Measurements from ENCODE around the gene GAB4. TPM values are rescaled to one million over a fixed set of nuclear protein-coding genes. Genes with fewer than 3 reads are reported as not detected.
"Not testable (repeated sequence)": the region's sequence is repeated elsewhere in the genome, so short reads cannot be mapped to it uniquely, and the experiment has no call there.

The GAB4 gene
- total RNA-seq, 1 donor from 2014 or later = 0.07 TPM

DNA sequence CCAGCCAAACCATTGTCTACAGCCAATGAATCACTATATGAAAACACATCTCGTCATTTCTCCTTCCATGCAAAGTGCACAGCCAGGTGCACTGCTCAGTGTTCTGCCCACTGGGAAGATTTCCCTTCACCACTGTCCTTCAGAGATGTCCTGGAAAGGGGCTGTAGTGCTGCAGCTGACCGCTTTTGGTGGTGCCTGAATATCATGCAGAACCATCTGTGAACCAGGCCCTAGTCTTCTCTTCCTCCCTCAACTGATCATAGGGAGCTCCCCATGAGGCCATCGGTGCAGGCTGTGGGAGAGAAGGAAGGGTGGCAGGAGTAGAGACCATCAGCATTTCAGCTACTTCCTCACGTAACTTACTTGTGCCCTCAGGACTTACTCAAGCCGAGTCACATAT lies 70.2 kb downstream of the GAB4 start:
- Mint-ChIP-seq H3K36me3 (ENCODE audit: low read depth) (no peaks in the 10 kb centered on the region), H3K4me1 (ENCODE audit: low read depth) (no peaks in the 10 kb centered on the region), H3K4me3 (ENCODE audit: low read depth) (no peak overlapping the region), H3K27me3 (ENCODE audit: low read depth) (no peaks in the 10 kb centered on the region), H3K9me3 (no peaks in the 10 kb centered on the region), H3K27ac (no peak overlapping the region)
- no peak for DNase-seq (ENCODE audit: low spot score)
- intact Hi-C loops (cut with micrococcal nuclease) = no loop called here

DNA sequence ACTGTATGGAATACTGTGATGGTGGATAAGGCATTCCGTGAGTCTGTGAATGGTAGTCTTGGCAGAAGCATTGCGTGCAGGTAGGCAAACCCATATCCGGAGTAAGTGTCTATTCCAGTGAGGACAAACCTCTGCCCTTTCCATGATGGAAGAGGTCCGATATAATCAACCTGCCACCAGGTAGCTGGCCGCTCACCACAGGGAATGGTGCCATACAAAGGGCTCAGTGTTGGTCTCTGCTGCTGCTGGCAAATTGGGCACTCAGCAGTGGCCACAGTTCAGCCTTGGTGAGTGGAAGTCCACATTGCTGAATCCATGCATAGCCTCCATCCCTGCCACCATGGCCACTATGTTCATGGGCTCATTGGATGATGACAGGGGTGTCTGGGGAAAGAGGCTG lies 70.8 kb downstream of the GAB4 start:
- H3K27ac Mint-ChIP-seq; H3K27me3 Mint-ChIP-seq (ENCODE audit: low read depth); H3K4me3 Mint-ChIP-seq (ENCODE audit: low read depth); DNase-seq (ENCODE audit: low spot score); H3K9me3 Mint-ChIP-seq; intact Hi-C loops (cut with micrococcal nuclease); H3K36me3 Mint-ChIP-seq (ENCODE audit: low read depth); H3K4me1 Mint-ChIP-seq (ENCODE audit: low read depth): not testable (repeated sequence)

DNA sequence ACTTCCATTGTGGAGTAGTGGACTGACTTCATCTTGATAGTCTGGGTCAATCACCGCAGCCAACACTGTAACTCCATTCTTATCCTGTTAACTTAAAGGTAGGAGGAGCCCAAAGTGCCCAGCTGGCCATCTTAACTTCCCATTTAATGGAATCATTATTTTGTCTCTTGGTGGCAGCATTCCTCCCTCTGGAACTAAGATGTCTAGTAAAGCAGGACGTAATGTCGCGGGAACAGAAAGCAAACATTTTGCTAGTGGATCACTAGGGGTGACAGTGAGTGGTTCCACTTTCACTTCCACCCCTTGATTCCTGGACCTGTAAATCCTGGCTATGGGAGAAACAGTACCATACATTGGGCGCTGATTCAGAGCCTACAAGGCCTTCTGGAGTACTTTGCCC lies 71.4 kb downstream of the GAB4 start:
- Mint-ChIP-seq H3K4me1 (ENCODE audit: low read depth) (no peaks in the 10 kb centered on the region), H3K27me3 (ENCODE audit: low read depth) (no peaks in the 10 kb centered on the region), H3K4me3 (ENCODE audit: low read depth) (no peak overlapping the region), H3K9me3 (no peaks in the 10 kb centered on the region), H3K27ac (no peak overlapping the region), H3K36me3 (ENCODE audit: low read depth) (no peaks in the 10 kb centered on the region)
- intact Hi-C loops (cut with micrococcal nuclease) = no loop called here
- no peak for DNase-seq (ENCODE audit: low spot score)

DNA sequence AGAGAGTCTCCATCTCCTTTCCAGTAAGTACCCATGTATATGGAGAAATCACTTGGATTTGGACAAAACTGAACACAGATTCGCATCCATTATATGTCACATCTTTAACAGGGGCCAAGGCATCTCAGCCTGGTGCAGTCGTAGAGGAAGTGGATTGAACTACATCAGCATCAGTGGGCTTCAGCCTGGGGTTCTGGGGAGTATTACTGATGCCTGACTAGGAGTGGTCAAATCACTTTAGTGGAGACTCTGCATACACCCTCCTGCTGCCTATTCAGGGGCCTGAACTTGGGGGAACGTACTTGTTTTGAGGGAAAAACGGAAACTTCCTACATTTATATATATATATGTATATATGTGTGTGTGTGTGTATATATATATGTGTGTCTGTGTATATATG lies 72.8 kb downstream of the GAB4 start:
- Mint-ChIP-seq H3K27me3 (ENCODE audit: low read depth) (peaks cover 5% of the 10 kb centered on the region), H3K4me3 (ENCODE audit: low read depth) (no peak overlapping the region), H3K9me3 (no peaks in the 10 kb centered on the region), H3K4me1 (ENCODE audit: low read depth) (no peaks in the 10 kb centered on the region), H3K36me3 (ENCODE audit: low read depth) (no peaks in the 10 kb centered on the region), H3K27ac (no peak overlapping the region)
- intact Hi-C loops (cut with micrococcal nuclease) = no loop called here
- DNase-seq (ENCODE audit: low spot score) = no peak

DNA sequence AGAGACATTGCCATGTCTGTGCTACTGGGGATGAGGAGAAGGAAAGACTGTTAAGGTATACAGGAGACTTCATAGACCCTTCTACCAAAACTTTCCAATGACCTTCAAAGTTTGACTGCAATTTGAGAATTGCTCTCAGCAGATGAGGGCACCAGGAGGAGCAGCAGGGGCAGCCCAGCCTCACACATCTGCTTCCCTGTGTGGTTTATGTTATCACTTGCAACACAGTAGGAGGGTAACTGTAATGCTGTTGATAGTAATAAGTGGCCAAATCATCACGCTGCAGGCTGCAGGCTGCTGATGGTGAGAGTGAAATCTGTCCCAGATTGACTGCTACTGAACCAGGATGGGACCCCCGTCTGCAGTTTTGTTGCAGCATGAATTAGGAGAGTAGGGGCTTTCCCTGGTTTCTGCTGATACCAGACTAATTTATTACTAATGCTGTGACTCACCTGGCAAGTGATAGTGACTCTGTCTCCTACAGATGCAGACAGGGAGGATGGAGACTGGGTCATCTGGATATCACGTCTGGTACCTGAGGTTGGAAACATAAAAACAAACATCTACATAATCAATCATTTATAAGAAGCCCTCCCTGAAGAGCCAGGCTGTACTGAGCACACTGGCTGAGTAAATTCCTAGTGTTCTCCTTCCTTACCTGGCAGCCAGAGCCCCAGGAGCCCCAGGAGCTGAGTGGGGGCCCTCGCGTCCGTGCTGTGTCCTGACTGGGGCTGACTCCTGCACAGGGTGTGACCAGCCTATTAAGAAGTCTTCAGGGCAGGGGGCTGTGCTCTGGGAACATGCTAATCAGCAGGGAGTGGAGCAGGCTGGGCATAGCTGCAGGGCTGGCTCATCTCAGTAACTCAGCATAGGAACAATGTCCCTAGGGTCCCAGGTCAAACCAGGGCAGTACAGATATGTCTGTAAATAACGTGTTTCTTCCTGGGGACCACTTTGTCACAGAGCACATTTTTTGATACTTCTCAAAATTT lies 74.4 kb downstream of the GAB4 start:
- H3K9me3 Mint-ChIP-seq = no peaks in the 10 kb centered on the region
- H3K36me3 Mint-ChIP-seq (ENCODE audit: low read depth) = no peaks in the 10 kb centered on the region
- peaks cover under 1% of the 10 kb centered on the region for H3K4me1 Mint-ChIP-seq (ENCODE audit: low read depth)
- H3K4me3 Mint-ChIP-seq (ENCODE audit: low read depth) = no peak overlapping the region
- DNase-seq (ENCODE audit: low spot score) = no peak
- H3K27me3 Mint-ChIP-seq (ENCODE audit: low read depth) = peaks cover 5% of the 10 kb centered on the region
- no peak overlapping the region for H3K27ac Mint-ChIP-seq
- intact Hi-C loops (cut with micrococcal nuclease) = no loop called here

DNA sequence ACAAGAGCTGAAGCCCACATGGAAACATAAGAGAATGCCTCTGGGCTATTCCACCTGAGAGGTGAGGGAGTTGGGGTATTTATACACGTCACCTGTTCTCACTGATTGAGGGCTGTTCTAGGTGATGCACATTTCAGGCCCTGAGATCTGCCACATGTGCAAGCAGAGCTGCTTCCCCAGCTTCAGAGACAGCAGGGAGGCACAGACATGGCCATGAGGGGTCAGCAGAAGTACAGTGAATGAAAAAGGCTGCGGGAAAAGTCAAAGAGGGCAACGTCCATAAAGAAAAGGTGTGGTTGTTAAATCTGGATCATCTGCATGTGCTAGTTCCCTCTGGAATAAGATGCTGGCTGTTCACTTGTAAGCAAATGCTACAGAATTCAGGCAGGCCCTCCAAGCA lies 75.4 kb downstream of the GAB4 start:
- Mint-ChIP-seq H3K4me1 (ENCODE audit: low read depth) (peaks cover 9% of the 10 kb centered on the region), H3K9me3 (no peaks in the 10 kb centered on the region), H3K27ac (no peak overlapping the region), H3K4me3 (ENCODE audit: low read depth) (no peak overlapping the region), H3K36me3 (ENCODE audit: low read depth) (no peaks in the 10 kb centered on the region), H3K27me3 (ENCODE audit: low read depth) (peaks cover 5% of the 10 kb centered on the region)
- DNase-seq (ENCODE audit: low spot score) = no peak
- intact Hi-C loops (cut with micrococcal nuclease) = no loop called here

DNA sequence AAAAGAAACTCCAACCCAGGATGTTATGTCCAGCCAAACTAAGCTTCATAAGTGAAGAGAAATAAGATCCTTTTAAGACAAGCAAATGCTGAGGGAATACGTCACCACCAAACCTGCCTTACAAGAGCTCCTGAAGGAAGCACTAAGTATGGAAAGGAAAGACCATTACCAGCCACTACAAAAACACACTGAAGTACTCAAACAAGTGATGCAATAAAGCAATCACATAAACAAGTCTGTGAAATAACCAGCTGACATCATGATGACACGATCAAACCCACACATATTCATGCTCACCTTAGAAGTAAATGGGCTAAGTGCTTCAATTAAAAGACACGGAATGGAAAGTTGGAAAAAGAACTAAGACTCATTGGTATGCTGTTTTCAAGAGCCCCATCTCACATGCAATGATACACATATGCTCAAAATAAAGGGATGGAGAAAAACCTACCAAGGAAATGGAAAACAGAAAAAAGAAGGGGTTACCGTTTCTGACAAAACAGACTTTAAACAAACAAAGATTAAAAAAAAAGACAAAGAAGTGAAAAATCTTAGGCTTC lies 82.5 kb downstream of the GAB4 start:
- no peak for DNase-seq (ENCODE audit: low spot score)
- Mint-ChIP-seq H3K27ac (no peak overlapping the region), H3K4me1 (ENCODE audit: low read depth) (peaks cover 24% of the 10 kb centered on the region), H3K36me3 (ENCODE audit: low read depth) (no peaks in the 10 kb centered on the region), H3K9me3 (no peaks in the 10 kb centered on the region), H3K27me3 (ENCODE audit: low read depth) (no peaks in the 10 kb centered on the region), H3K4me3 (ENCODE audit: low read depth) (no peak overlapping the region)
- intact Hi-C loops (cut with micrococcal nuclease) = no loop called here

DNA sequence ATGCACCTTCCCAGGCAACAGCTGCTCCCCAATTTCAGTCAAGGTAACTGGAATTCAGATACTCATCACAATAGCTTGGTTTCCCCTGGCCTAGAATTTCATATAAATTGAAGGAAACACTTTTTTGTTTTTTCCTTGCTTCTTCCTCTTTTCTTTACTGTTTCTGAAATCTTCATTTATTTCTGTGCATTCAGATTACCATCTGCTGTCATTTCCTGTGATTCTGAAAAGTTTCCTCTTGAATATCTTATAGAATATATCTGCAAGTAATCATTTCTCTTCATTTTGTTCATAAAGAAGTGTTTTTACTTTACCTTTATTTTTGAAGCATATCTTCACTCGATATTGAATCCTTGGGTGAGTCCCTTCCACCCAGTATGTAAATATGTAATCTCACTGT lies 85.3 kb downstream of the GAB4 start:
- intact Hi-C loops (cut with micrococcal nuclease) = loop anchor here (5.0 kb wide), 1 partner anchor 580 kb away; no protein-coding TSS in a partner anchor
- Mint-ChIP-seq H3K27me3 (ENCODE audit: low read depth) (no peaks in the 10 kb centered on the region), H3K9me3 (no peaks in the 10 kb centered on the region)

DNA sequence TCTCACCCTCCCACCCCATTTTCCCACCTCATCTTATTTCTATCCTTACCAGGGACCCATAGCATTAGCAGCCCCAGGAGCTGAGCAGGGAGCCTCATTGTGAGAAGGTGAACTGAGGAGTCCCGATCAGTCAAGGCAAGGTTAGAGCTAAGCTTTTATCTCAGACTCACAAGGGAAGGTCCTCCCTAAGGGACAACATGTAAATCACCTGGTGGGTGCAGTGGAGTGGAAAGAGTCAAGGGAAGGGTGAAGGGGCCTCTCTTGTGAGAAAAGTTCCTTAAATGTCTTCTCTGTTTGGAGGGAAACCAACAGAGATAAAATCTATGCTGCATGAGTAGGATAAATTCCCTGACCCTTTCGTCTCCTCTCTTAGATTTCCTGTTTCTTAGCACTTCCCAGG lies 85.9 kb downstream of the GAB4 start:
- no peak for DNase-seq (ENCODE audit: low spot score)
- Mint-ChIP-seq H3K9me3 (no peaks in the 10 kb centered on the region), H3K27me3 (ENCODE audit: low read depth) (peaks cover 2% of the 10 kb centered on the region), H3K36me3 (ENCODE audit: low read depth) (no peaks in the 10 kb centered on the region), H3K4me3 (ENCODE audit: low read depth) (no peak overlapping the region), H3K4me1 (ENCODE audit: low read depth) (peaks cover 18% of the 10 kb centered on the region), H3K27ac (no peak overlapping the region)
- intact Hi-C loops (cut with micrococcal nuclease) = loop anchor here (5.0 kb wide), 1 partner anchor 580 kb away; no protein-coding TSS in a partner anchor

More for the DNA sequence above, 85.3 kb downstream of the GAB4 start:
- Mint-ChIP-seq H3K4me3 (ENCODE audit: low read depth) (no peak overlapping the region), H3K36me3 (ENCODE audit: low read depth) (no peaks in the 10 kb centered on the region), H3K27ac (no peak overlapping the region), H3K4me1 (ENCODE audit: low read depth) (peaks cover 15% of the 10 kb centered on the region)
- DNase-seq (ENCODE audit: low spot score) = no peak

DNA sequence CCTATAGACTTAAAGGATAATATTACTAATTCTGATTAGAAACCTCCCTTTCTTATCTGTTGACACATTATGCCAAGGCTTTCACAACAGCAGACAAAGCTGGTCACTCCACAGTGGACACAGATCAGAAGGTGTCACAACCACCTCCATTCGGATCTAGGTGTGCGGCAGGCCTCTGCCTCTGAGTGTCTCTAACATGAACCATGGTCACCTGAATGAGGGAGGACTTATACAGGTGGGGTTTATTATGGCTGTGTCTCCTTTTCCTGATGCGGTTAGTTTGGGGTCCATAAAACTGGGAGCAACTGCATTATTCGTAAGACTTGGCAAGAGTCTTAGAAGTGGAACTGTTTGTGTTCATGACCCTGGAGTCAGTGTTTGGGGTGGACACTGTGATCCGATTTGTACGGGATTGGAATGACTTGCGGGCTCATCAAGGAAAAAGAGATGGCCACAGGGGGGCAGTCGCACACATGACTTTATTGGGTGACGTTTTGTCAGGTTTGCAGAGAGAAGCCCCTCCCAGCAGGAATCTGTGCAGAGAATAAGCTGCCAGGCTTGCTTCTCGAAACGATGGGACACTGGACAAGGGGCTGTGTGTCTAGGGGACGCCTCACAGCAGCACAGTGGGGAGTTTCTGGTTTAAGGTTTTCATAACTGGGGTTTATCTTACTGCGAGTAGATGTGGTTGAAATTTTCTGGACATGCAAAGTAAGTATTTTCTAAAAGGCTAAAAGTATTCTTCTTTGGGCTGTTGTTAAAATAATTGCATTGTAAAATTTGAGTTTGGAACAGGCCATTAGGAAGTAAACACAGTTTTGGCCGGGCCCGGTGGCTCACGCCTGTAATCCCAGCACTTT lies 90.6 kb downstream of the GAB4 start:
- H3K36me3 Mint-ChIP-seq (ENCODE audit: low read depth) = no peaks in the 10 kb centered on the region
- intact Hi-C loops (cut with micrococcal nuclease) = loop anchor here (1.0 kb wide), 1 partner anchor 141 kb away; no protein-coding TSS in a partner anchor
- no peaks in the 10 kb centered on the region for H3K9me3 Mint-ChIP-seq
- peaks cover 16% of the 10 kb centered on the region for H3K4me1 Mint-ChIP-seq (ENCODE audit: low read depth)
- peaks cover 2% of the 10 kb centered on the region for H3K27me3 Mint-ChIP-seq (ENCODE audit: low read depth)
- no peak overlapping the region for H3K4me3 Mint-ChIP-seq (ENCODE audit: low read depth)
- H3K27ac Mint-ChIP-seq = no peak overlapping the region
- peak; percentile 38 for DNase-seq (ENCODE audit: low spot score)

DNA sequence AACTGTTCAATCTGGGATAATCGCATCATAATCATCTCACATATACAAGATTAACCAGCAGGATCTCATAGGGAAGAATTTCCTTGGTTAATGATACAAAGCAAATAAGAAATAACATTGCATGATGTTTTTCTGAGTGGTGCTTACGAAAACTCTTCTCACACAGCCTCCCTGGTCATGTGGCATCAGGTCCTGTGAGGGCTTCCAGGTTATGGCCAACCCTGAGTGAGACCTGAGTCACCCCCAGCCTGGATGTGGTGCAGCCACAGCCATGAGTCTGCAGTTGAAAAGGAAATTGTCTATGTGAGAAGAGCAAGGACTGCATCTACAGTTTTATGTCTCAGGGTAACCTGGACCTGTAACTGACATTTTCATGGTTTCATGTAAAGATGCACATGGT lies 92.3 kb downstream of the GAB4 start:
- peaks cover 14% of the 10 kb centered on the region for H3K4me1 Mint-ChIP-seq (ENCODE audit: low read depth)
- H3K27ac Mint-ChIP-seq = no peak overlapping the region
- no peaks in the 10 kb centered on the region for H3K9me3 Mint-ChIP-seq
- no peak for DNase-seq (ENCODE audit: low spot score)
- peaks cover 2% of the 10 kb centered on the region for H3K27me3 Mint-ChIP-seq (ENCODE audit: low read depth)
- H3K4me3 Mint-ChIP-seq (ENCODE audit: low read depth) = no peak overlapping the region
- intact Hi-C loops (cut with micrococcal nuclease) = no loop called here
- no peaks in the 10 kb centered on the region for H3K36me3 Mint-ChIP-seq (ENCODE audit: low read depth)

DNA sequence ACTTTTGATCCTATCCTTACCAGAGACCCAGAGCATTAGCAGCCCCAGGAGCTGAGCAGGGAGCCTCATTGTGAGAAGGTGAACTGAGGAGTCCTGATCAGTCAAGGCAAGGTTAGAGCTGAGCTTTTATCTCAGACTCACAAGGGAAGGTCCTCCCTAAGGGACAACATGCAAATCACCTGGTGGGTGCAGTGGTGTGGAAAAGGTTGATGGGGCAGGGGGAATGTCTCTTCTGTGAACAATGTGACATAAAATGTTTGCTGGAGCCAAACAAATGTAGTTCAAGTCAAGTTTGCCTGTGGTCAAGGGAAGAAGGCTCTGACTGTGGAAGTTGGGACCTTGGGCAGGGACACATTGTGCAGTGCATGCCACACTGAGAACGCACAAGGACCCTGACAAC lies 93.1 kb downstream of the GAB4 start:
- intact Hi-C loops (cut with micrococcal nuclease); H3K36me3 Mint-ChIP-seq (ENCODE audit: low read depth); H3K4me3 Mint-ChIP-seq (ENCODE audit: low read depth); DNase-seq (ENCODE audit: low spot score); H3K27ac Mint-ChIP-seq; H3K27me3 Mint-ChIP-seq (ENCODE audit: low read depth); H3K9me3 Mint-ChIP-seq: not testable (repeated sequence)
- peaks cover 14% of the 10 kb centered on the region for H3K4me1 Mint-ChIP-seq (ENCODE audit: low read depth)
